Hepatocyte (in vitro differentiated cells): ENCODE measurements around the gene RNF181.

Experiments used
- EZH2 ChIP-seq: fragments of 200-600 bp; sonication (generic); IDR thresholded peaks from 2 replicates; pipeline ENCODE4 v1.6.1; 2016; ENCODE audit warnings: antibody characterized with exemption, mild to moderate bottlenecking, borderline replicate concordance
- TF ChIP-seq, protein P1 (sequence below): fragments of 200-600 bp; sonication (generic); IDR thresholded peaks from 2 replicates; pipeline ENCODE4 v1.5.1; 2016; ENCODE audit warnings: antibody characterized with exemption, mild to moderate bottlenecking; ENCODE audit not compliant: poor library complexity

DNA sequence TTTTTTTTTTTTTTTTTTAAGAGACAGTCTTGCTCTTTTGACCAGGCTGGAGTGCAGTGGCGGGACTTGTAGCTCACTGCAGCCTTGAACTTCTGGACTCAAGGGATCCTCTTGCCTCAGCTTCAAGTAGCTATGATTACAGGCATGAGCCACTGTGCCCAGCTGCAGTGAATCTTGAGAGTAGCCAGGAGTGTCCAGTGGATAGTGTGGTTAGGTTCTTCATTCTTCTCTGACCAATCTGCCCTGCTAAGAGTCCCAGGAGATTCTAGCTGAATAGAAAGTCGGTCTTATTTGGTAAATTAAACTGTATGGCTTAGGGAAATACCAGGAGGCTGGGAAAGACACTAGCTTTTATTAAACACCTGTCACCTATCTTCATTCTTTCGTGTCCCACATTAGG, 35.8 kb downstream of the RNF181 start:
- TF ChIP-seq, protein P1, sequence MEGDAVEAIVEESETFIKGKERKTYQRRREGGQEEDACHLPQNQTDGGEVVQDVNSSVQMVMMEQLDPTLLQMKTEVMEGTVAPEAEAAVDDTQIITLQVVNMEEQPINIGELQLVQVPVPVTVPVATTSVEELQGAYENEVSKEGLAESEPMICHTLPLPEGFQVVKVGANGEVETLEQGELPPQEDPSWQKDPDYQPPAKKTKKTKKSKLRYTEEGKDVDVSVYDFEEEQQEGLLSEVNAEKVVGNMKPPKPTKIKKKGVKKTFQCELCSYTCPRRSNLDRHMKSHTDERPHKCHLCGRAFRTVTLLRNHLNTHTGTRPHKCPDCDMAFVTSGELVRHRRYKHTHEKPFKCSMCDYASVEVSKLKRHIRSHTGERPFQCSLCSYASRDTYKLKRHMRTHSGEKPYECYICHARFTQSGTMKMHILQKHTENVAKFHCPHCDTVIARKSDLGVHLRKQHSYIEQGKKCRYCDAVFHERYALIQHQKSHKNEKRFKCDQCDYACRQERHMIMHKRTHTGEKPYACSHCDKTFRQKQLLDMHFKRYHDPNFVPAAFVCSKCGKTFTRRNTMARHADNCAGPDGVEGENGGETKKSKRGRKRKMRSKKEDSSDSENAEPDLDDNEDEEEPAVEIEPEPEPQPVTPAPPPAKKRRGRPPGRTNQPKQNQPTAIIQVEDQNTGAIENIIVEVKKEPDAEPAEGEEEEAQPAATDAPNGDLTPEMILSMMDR = no peak
- TF ChIP-seq EZH2 = no peak
